Activated T-cell treated with anti-CD3 and anti-CD28 coated beads, Interleukin-2, amount 50 U/mL, for 48 hours (primary cell): ENCODE data around the gene STN1.

Source experiments
- DNase-seq, 2 experiments: peaks; one replicate each; pipeline ENCODE4 v3.0.0-alpha.2; 2020

The STN1 gene

DNA sequence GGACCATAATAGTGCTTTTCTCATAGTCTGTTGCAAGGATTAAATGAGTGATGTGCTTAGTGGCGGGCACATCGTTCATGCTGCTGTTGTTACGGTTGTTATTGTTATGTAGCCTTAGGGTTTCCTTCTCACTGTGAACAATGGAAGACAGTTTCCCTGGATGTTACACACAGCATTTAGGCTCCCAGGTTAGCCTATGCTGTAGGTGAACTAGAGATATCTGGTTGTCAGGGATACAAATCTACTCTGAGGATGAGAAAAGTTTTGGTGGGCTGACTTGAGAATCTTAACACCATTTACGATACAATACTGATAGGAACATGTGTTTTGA is 77.3 kb downstream of the STN1 start:
- no peak for DNase-seq

DNA sequence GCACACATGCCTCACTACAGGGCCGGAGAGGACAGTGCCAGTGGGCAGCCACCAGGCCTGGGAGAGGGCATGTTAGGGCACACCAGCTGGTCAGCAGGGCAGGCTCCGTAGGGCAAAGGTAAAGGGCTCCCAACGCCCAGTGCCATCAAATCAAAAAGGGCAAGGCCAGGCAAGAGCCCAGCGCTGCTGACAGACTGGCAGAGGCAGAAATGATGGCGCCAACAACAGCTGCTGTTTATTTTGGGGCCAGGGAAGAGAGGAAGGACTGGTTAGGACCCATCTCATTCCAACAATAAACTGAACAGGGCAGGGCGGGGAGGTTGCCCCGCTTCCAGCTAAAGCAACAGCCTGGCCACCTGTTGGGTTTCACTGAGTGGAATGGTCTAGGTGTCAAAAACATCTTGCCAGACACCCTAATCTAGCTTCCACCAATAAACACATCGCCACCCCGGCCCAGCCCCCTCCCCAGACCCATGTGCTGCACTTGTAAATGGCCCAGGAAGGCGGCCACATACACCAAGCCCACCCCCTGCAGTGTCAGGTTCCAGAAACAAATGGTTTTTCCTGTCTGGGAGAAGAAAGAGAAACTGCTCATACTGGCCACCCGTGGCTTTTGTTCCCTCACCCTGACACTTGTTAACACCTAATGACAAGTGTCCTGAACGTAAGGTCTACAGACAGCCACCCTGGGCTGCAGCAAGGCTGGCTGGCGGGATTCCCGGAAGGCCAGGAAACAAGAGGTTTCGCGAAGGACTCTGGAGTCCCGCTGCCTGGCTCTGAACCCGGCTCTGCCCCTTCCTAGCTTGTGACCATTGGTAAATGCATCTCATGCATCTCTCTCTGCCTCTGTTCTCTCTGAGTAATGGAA is 77.9 kb downstream of the STN1 start:
- no peak for DNase-seq

DNA sequence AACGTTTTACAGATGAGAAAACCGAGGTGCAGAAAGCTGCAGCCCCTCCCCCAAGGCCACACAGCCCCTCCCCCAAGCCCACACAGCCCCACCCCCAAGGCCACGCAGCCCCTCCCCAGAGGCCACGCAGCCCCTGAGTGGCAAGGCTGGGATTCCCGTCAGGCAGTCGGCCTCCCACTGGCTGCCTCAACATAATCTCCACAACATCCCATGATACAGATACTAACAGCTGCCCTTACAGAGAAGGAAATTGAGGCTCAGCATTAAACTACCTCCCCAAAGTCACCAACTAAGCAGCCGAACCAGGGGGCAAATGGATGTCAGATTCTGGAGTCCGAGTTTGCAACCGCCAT is 78.5 kb downstream of the STN1 start:
- DNase-seq: no peak

DNA sequence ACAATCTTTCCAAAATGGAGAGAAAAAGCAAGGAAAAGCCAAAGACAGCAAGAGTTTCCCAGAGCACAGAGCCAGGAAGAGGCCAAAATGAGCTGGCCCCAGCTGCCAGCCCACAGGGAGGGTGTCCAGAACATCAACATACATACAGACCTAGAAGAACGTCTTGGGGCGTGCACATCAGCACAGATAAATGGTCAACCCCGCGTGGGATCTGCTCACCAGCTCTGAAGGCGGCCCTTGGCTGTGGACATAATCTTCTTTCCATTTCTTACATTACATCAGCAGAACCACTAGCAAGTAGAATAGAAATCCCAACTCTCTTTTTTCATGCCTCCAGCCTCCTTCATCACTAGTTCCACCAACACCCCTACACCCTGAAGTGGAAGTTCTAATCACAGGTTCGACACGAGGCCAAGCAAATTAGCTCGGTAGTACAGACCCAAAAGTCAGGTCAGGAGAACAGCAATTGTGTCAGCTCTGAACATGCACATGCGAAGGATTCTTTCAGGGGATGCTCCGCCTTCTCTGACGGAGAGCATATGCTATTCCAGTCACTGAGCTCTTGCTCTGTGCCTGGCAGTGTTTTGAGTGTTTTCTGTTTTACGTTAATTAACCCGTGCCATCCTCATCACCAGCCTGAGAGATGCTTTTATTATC is 79.0 kb downstream of the STN1 start:
- DNase-seq: no peak

DNA sequence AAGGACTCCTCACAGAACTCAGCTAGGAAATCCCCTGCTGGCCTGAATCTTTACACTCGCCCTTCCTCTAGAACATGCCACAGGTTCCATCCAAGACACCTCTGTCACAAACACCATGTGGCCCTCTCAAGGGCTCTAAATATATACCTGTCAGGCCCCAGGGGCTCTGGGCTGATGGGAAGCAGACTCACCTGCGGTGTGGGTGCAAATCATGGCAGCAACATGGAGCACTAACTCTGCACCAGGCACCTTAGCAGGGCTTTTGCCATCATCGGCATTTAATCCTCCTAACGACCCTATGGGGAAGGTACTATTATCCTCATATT is 80.0 kb downstream of the STN1 start:
- DNase-seq: no peak

DNA sequence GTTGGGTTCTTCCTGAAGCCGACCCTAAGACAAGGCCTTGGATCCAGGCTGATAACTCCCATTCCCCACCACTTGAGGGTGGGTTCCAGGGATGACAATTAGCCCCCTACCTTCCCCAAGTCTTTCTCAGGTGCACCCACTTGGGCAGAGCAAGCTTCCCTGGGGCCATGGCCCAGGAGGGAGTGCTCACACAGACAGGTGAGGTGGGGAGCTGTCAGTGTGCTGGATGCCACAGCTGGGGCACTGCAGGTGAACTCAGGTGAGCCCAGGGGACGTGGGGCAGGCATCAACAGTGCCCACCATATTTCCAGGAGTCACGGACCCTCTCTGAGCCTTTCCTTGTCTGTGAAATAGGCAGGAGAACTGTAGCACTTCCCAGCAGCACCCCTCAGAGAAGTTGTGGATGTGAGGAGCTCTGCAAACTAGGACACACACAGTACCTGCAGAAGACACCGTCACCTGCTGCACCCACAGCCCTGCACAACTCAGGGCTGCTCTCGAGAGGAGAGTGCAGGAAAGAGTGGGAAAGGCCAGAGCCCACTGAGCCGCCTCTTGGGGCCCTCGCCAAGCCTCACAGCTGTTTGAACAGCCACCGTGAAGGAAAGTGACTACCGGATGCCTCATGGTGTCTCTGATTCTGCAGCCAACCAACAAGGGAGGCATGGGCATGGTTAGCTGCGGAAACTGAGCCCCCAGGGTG is 80.5 kb downstream of the STN1 start:
- no peak for DNase-seq

DNA sequence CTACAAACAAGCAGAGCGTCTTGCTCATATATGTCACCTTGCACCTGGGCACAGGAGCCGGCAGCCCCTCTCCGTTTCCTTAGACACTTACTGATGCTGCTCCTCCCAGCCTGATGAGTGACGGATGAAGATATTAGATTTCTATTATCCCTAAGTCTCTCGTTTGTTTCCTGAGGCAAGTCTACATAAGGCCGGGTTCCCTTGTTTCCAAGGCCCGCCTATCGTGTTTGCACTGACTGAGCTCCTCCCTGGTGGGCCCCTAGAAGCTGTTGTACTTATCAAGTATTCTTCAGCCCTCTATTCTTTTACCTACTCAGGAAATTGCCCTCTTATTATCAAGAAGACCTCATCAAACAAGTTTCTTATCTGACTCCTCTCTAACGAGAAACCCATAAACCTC is 81.1 kb downstream of the STN1 start:
- no peak for DNase-seq

DNA sequence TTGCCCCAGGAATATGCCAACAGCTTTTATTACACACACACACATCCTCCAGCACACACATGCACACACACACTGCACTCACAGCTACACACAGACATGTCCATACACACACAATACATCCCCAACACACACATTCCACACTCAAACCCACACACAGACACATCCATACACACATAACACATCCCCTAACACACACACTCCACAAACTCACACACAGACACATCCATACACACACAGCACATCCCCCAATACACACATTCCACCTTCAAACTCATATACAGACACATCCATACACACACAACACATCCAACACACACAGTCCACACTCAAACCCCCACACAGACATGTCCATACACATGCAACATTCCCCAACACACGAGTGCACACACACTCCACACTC is 81.7 kb downstream of the STN1 start:
- no peak for DNase-seq

DNA sequence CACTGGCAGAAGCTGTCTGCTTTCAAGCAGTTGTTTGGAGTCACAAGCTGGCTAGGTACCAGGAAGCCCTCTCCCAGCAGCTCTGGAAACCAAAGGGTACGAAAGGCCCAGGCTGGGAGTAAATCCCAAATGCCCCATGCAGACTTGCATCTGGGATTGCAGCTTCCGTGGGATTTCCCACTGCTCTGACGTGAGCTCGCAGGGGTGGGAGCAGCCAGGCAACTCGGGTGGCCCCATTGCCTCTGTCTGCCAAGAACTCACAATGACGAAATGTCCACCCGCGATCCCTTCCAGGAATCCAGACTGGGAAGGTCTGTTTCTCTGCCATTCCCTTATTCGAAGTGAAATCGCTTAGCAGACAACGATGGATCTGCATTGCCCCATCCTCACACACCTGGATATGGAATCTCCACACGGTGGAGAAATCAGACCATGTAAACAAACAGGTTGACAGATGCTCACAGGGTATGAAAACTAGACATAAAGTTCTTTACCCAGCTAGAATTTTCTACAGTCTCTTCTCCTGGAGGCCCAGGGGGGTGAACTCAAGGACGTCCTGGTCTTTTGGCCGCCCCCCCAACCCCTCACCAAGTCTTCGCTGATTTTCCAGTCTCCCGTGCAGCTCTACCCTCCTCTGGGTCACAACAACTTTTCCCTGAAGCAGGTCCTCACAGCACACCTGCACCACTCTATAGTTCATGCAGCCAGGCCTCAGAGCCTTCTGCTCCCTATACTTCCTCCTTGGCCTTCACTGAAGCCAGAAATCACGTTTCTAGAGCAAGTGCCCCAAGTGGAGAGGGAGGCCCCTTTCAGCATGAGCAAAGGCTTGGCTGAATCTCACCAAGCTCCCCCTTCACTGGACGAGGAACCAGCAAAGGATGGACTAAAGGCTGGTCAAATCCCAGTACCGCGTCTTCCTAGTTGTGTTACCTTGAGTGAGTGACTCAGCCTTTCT is 82.6 kb downstream of the STN1 start:
- no peak for DNase-seq

DNA sequence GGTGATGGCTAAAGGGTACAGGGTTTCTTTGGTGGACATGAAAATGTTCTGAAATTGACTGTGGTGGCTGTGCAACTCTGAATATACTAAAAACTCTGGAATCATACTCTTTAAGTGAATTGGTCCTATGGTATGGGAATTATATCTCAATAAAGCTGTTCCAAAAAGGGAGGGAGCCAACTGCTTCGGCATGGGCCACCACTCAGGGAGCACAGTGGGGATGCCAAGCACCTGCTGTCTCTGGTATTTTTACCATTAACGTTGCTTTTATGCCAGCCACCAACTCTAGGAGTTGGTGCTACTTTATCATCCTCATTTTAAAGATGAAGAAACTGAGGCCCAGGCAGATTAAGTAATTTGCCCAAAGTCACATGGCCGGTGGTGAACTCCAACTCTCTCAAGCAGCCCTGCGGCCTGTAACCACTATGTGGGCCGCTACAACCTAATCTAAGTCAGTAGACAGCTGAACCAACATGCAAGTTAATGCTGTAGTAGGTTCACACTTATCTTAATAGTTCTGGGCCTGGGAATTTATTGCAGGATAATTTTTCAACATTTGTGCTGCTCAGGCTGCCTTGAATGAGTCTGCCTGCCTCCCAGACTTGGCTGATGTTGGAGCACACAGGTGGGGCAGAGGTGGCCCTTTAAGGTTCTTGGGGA is 83.4 kb downstream of the STN1 start:
- DNase-seq: no peak

DNA sequence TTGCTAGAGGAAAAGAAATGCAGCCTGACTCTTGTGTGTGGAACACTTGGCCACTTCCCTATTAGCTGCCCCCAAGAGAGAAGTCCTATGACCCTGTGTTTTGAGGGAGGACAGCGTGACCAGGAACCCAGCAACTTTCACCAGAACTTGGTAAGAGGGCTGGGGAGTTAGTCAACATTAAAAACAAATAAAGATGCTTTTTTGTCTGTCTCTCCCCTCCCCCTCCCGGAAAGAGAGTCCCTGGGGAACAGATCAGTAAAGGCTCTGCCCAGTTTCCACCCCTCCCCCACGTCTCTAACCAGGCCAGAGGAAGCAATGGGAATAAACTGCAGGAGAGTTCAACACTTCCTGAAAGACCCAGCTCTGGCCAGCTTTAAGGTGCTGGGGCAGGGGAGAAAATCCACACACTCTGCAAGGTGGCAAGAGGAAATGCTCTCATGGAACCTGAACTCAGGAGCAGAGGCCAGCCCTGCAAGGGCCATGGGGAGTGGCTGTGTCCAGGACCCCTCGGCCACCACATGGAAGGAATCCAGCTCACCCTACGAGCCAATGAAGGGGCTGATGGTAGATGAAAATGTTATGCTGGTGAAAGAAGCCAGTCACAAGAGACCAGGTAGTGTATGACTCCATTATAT is 84.1 kb downstream of the STN1 start:
- DNase-seq: no peak

DNA sequence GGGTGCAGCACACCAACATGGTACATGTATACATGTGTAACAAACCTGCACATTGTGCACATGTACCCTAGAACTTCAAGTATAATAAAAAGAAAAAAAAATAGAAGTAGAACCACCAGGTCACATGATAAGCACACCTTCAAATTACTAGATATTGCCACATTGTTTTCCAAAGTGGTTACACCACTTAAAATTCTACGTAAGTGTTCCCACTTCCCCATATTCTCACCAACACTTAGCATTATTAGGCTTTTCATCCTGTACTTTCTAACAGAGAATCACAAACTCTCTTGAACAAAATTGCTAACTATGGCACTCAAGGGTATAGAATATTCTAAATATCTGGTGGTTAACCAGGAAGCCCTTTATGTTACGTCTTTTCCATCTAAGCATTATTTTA is 85.2 kb downstream of the STN1 start:
- no peak for DNase-seq
